ENCODE measurements around the gene OVOL2. TPM values are rescaled to one million over a fixed set of nuclear protein-coding genes. Genes with fewer than 3 reads are reported as not detected.

The OVOL2 gene
- total and polyA plus RNA-seq, 4 donors: 2.7 to 11.2 (median 7.2) TPM

- WGBS, 2 donors: 94 to 100% methylated on average over 3 of the region's 3 CpGs
These were observed 69.7 kb downstream of the OVOL2 start for GRCh38 chr20:17987988-17988387.

GRCh38 chr20:17985388-17986018 lies 72.2 kb downstream of the OVOL2 start:
- WGBS, 2 donors: 85 to 88% methylated on average over 7 of the region's 7 CpGs
- H3K9me3 ChIP-seq (ENCODE audit: control insufficient read depth in 4 of 4, insufficient read depth in 3 of 4, low read length in 3 of 4): no peaks in the 10 kb centered on the region
- H3K36me3 ChIP-seq (ENCODE audit: control insufficient read depth in 4 of 4, insufficient read depth in 4 of 4, low read length in 4 of 4): peaks cover 2 to 9% (median 6%) of the 10 kb centered on the region in 4 donors
- no peak overlapping the region for H3K27ac ChIP-seq (ENCODE audit: low read depth in 1 of 2, low read length in 1 of 2)
- no peak for DNase-seq
- no peak overlapping the region for H3K9ac ChIP-seq (ENCODE audit: insufficient read depth in 1 of 2, low read length in 2 of 2)
- ATAC-seq (ENCODE audit: insufficient read depth, low FRiP score): no peak
- no peaks in the 10 kb centered on the region for H3K27me3 ChIP-seq (ENCODE audit: control insufficient read depth in 3 of 3, insufficient read depth in 3 of 3, low read length in 2 of 3)
- H3K4me1 ChIP-seq (ENCODE audit: control insufficient read depth in 5 of 5, insufficient read depth in 5 of 5, low read length in 5 of 5): peaks cover 0 to 4% (median 0%) of the 10 kb centered on the region in 5 donors
- H3K4me3 ChIP-seq: no peak overlapping the region
- TF ChIP-seq CTCF (IDR thresholded peaks at IDR 0.05; ENCODE audit: control extremely low read depth, extremely low read depth): no peak

More at GRCh38 chr20:17987988-17988387, 69.7 kb downstream of the OVOL2 start:
- Histone ChIP-seq H3K9me3 (ENCODE audit: control insufficient read depth in 4 of 4, insufficient read depth in 3 of 4, low read length in 3 of 4) (no peaks in the 10 kb centered on the region), H3K27ac (ENCODE audit: low read depth in 1 of 2, low read length in 1 of 2) (no peak overlapping the region), H3K27me3 (ENCODE audit: control insufficient read depth in 3 of 3, insufficient read depth in 3 of 3, low read length in 2 of 3) (no peaks in the 10 kb centered on the region), H3K36me3 (ENCODE audit: control insufficient read depth in 4 of 4, insufficient read depth in 4 of 4, low read length in 4 of 4) (peaks cover 0 to 4% (median 2%) of the 10 kb centered on the region in 4 donors), H3K9ac (ENCODE audit: insufficient read depth in 1 of 2, low read length in 2 of 2) (no peak overlapping the region), H3K4me1 (ENCODE audit: control insufficient read depth in 5 of 5, insufficient read depth in 5 of 5, low read length in 5 of 5) (peaks cover 0 to 4% (median 0%) of the 10 kb centered on the region in 5 donors), H3K4me3 (no peak overlapping the region)
- no peak for TF ChIP-seq CTCF (IDR thresholded peaks at IDR 0.05; ENCODE audit: control extremely low read depth, extremely low read depth)
- ATAC-seq (ENCODE audit: insufficient read depth, low FRiP score) (no peak), DNase-seq (no peak)

GRCh38 chr20:17976305-17976704 lies 81.4 kb downstream of the OVOL2 start:
- peaks cover 2 to 13% (median 5%) of the 10 kb centered on the region in 4 donors for H3K36me3 ChIP-seq (ENCODE audit: control insufficient read depth in 4 of 4, insufficient read depth in 4 of 4, low read length in 4 of 4)
- no peak for DNase-seq
- H3K27ac ChIP-seq (ENCODE audit: low read depth in 1 of 2, low read length in 1 of 2): no peak overlapping the region
- TF ChIP-seq CTCF (IDR thresholded peaks at IDR 0.05; ENCODE audit: control extremely low read depth, extremely low read depth): no peak
- no peak overlapping the region for H3K4me3 ChIP-seq
- WGBS, 2 donors: 93 to 99% methylated on average over 6 of the region's 6 CpGs
- H3K9ac ChIP-seq (ENCODE audit: insufficient read depth in 1 of 2, low read length in 2 of 2): no peak overlapping the region
- no peaks in the 10 kb centered on the region for H3K27me3 ChIP-seq (ENCODE audit: control insufficient read depth in 3 of 3, insufficient read depth in 3 of 3, low read length in 2 of 3)
- no peaks in the 10 kb centered on the region for H3K9me3 ChIP-seq (ENCODE audit: control insufficient read depth in 4 of 4, insufficient read depth in 3 of 4, low read length in 3 of 4)
- peaks cover 0 to 24% (median 4%) of the 10 kb centered on the region in 5 donors for H3K4me1 ChIP-seq (ENCODE audit: control insufficient read depth in 5 of 5, insufficient read depth in 5 of 5, low read length in 5 of 5)
- no peak for ATAC-seq (ENCODE audit: insufficient read depth, low FRiP score)

Small RNAs within 50 kb of the gene (small RNA-seq; reads per million reads assigned to genes)
- gene RNU7-137P (ENCODE audit: low replicate concordance): not detected

Other genes with a start within 250 kb of the OVOL2 start
- gene SNX5, start 89.1 kb downstream of the OVOL2 start, total RNA-seq: 100 to 1,000 TPM in 1 of 2 donors, 10 to 100 TPM in 1; 66.8 to 194 TPM
- gene SNX5, start 89.1 kb downstream of the OVOL2 start, polyA plus RNA-seq: 100 to 1,000 TPM in 1 of 2 donors, 10 to 100 TPM in 1; 66.6 to 107 TPM
- 10 to 100 TPM; 10.1 to 19.1 TPM for gene MGME1, start 88.9 kb downstream of the OVOL2 start, total RNA-seq
- 10 to 100 TPM; 11.0 to 11.9 TPM for gene MGME1, start 88.9 kb downstream of the OVOL2 start, polyA plus RNA-seq
- gene KAT14, start 79.9 kb upstream of the OVOL2 start, total RNA-seq: 10 to 100 TPM; 11.4 to 12.9 TPM
- gene KAT14, start 79.9 kb upstream of the OVOL2 start, polyA plus RNA-seq: 1 to 10 TPM; 5.3 to 5.9 TPM
- 10 to 100 TPM in 1 of 2 donors, 1 to 10 TPM in 1; 8.9 to 11.4 TPM for gene PET117, start 79.9 kb upstream of the OVOL2 start, total RNA-seq
- 10 to 100 TPM; 12.5 to 13.5 TPM for gene PET117, start 79.9 kb upstream of the OVOL2 start, polyA plus RNA-seq
- 10 to 100 TPM; 10.5 to 27.1 TPM for gene ZNF133, start 230.6 kb upstream of the OVOL2 start, total RNA-seq
- 1 to 10 TPM; 7.8 to 9.3 TPM for gene ZNF133, start 230.6 kb upstream of the OVOL2 start, polyA plus RNA-seq